BLaER1 (cell line): ENCODE measurements around the gene TARBP1.

Source experiments
- H3K27ac ChIP-seq: shearing (Covaris generic); formaldehyde crosslinking; 2 replicates; pipeline ENCODE4 v1.8.1; 2022
- H3K27me3 ChIP-seq: shearing (Covaris generic); formaldehyde crosslinking; 2 replicates; pipeline ENCODE4 v1.8.1; 2022
- H3K36me3 ChIP-seq: shearing (Covaris generic); formaldehyde crosslinking; 2 replicates; pipeline ENCODE4 v1.8.1; 2022
- H3K4me1 ChIP-seq: shearing (Covaris generic); formaldehyde crosslinking; 2 replicates; pipeline ENCODE4 v1.8.1; 2022
- H3K4me2 ChIP-seq: shearing (Covaris generic); formaldehyde crosslinking; 2 replicates; pipeline ENCODE4 v1.8.1; 2022
- H3K4me3 ChIP-seq: shearing (Covaris generic); formaldehyde crosslinking; 2 replicates; pipeline ENCODE4 v1.8.1; 2022
- H3K9ac ChIP-seq: shearing (Covaris generic); formaldehyde crosslinking; 2 replicates; pipeline ENCODE4 v1.8.1; 2022
- H3K9me3 ChIP-seq: shearing (Covaris generic); formaldehyde crosslinking; 2 replicates; pipeline ENCODE4 v1.8.1; 2022
- H4K20me1 ChIP-seq: shearing (Covaris generic); formaldehyde crosslinking; 2 replicates; pipeline ENCODE4 v1.8.1; 2022
- Cebpa-rat ChIP-seq: shearing (Covaris generic); IDR thresholded peaks from 2 replicates; pipeline ENCODE4 v1.8.1; 2022

Gene TARBP1

GRCh38 chr1:234440348-234440747, 38.6 kb downstream of the TARBP1 start:
- H3K36me3 ChIP-seq = peaks cover 90% of the 10 kb centered on the region
- TF ChIP-seq Cebpa-rat = no peak
- H3K4me3 ChIP-seq = no peak overlapping the region

GRCh38 chr1:234438579-234438978, 40.4 kb downstream of the TARBP1 start:
- H3K27me3 ChIP-seq = no peaks in the 10 kb centered on the region
- H3K9ac ChIP-seq = no peak overlapping the region
- peaks cover 29% of the 10 kb centered on the region for H4K20me1 ChIP-seq
- no peak overlapping the region for H3K27ac ChIP-seq
- no peaks in the 10 kb centered on the region for H3K4me1 ChIP-seq
- no peak for TF ChIP-seq Cebpa-rat
- H3K4me3 ChIP-seq = no peak overlapping the region
- H3K9me3 ChIP-seq = peaks cover 19% of the 10 kb centered on the region
- H3K4me2 ChIP-seq = no peak overlapping the region
- H3K36me3 ChIP-seq = peaks cover 90% of the 10 kb centered on the region

More at GRCh38 chr1:234440348-234440747, 38.6 kb downstream of the TARBP1 start:
- Histone ChIP-seq H3K9ac (no peak overlapping the region), H3K4me1 (no peaks in the 10 kb centered on the region), H3K27ac (no peak overlapping the region), H3K27me3 (no peaks in the 10 kb centered on the region), H4K20me1 (peaks cover 29% of the 10 kb centered on the region), H3K9me3 (peaks cover 19% of the 10 kb centered on the region), H3K4me2 (no peak overlapping the region)

- H3K27ac ChIP-seq = no peak overlapping the region
- H3K36me3 ChIP-seq = peaks cover 90% of the 10 kb centered on the region
- H3K27me3 ChIP-seq = no peaks in the 10 kb centered on the region
- peaks cover 29% of the 10 kb centered on the region for H4K20me1 ChIP-seq
- H3K4me2 ChIP-seq = no peak overlapping the region
- no peak overlapping the region for H3K4me3 ChIP-seq
- no peaks in the 10 kb centered on the region for H3K4me1 ChIP-seq
- no peak for TF ChIP-seq Cebpa-rat
- no peak overlapping the region for H3K9ac ChIP-seq
- H3K9me3 ChIP-seq = peaks cover 19% of the 10 kb centered on the region
These were observed 41.4 kb downstream of the TARBP1 start for GRCh38 chr1:234437423-234438171.

- TF ChIP-seq Cebpa-rat = no peak
- H3K36me3 ChIP-seq = peaks cover 93% of the 10 kb centered on the region
These were observed 43.4 kb downstream of the TARBP1 start for GRCh38 chr1:234435620-234436019.

GRCh38 chr1:234434706-234435105, 44.3 kb downstream of the TARBP1 start:
- Histone ChIP-seq H4K20me1 (peaks cover 31% of the 10 kb centered on the region), H3K4me1 (no peaks in the 10 kb centered on the region), H3K27ac (no peak overlapping the region), H3K4me3 (no peak overlapping the region), H3K4me2 (no peak overlapping the region), H3K27me3 (no peaks in the 10 kb centered on the region), H3K9me3 (no peaks in the 10 kb centered on the region), H3K9ac (no peak overlapping the region), H3K36me3 (peaks cover 93% of the 10 kb centered on the region)
- no peak for TF ChIP-seq Cebpa-rat

More at GRCh38 chr1:234435620-234436019, 43.4 kb downstream of the TARBP1 start:
- no peak overlapping the region for H3K27ac ChIP-seq
- no peaks in the 10 kb centered on the region for H3K27me3 ChIP-seq
- H3K4me3 ChIP-seq = no peak overlapping the region
- peaks cover 27% of the 10 kb centered on the region for H4K20me1 ChIP-seq
- H3K9ac ChIP-seq = no peak overlapping the region
- no peak overlapping the region for H3K4me2 ChIP-seq
- H3K9me3 ChIP-seq = peaks cover 6% of the 10 kb centered on the region
- H3K4me1 ChIP-seq = no peaks in the 10 kb centered on the region

GRCh38 chr1:234433563-234434285, 45.3 kb downstream of the TARBP1 start:
- H3K27ac ChIP-seq = no peak overlapping the region
- H3K27me3 ChIP-seq = no peaks in the 10 kb centered on the region
- no peak overlapping the region for H3K4me3 ChIP-seq
- H4K20me1 ChIP-seq = peaks cover 24% of the 10 kb centered on the region
- H3K4me2 ChIP-seq = no peak overlapping the region
- peaks cover 93% of the 10 kb centered on the region for H3K36me3 ChIP-seq
- no peaks in the 10 kb centered on the region for H3K9me3 ChIP-seq
- no peaks in the 10 kb centered on the region for H3K4me1 ChIP-seq
- H3K9ac ChIP-seq = no peak overlapping the region
- TF ChIP-seq Cebpa-rat = no peak

GRCh38 chr1:234431255-234431654, 47.7 kb downstream of the TARBP1 start:
- no peak overlapping the region for H3K4me3 ChIP-seq
- H3K4me2 ChIP-seq = no peak overlapping the region
- H3K4me1 ChIP-seq = no peaks in the 10 kb centered on the region
- no peak overlapping the region for H3K27ac ChIP-seq
- peaks cover 9% of the 10 kb centered on the region; the same call in 1 of the 2 replicates for H4K20me1 ChIP-seq
- H3K27me3 ChIP-seq = no peaks in the 10 kb centered on the region
- TF ChIP-seq Cebpa-rat = no peak
- H3K9ac ChIP-seq = no peak overlapping the region
- H3K9me3 ChIP-seq = no peaks in the 10 kb centered on the region
- peaks cover 93% of the 10 kb centered on the region for H3K36me3 ChIP-seq

GRCh38 chr1:234430691-234431090, 48.3 kb downstream of the TARBP1 start:
- Histone ChIP-seq H3K27ac (no peak overlapping the region), H4K20me1 (peaks cover 9% of the 10 kb centered on the region; the same call in 1 of the 2 replicates), H3K4me1 (no peaks in the 10 kb centered on the region), H3K9ac (no peak overlapping the region), H3K4me3 (no peak overlapping the region), H3K36me3 (peaks cover 96% of the 10 kb centered on the region), H3K9me3 (no peaks in the 10 kb centered on the region), H3K4me2 (no peak overlapping the region), H3K27me3 (no peaks in the 10 kb centered on the region)
- TF ChIP-seq Cebpa-rat = no peak

GRCh38 chr1:234429434-234429806, 49.6 kb downstream of the TARBP1 start:
- Histone ChIP-seq H3K36me3 (peaks cover 96% of the 10 kb centered on the region), H3K9ac (no peak overlapping the region), H3K4me2 (no peak overlapping the region), H4K20me1 (0 out of 2 replicates have a peak, but pooled peaks cover 9% of the 10 kb centered on the region), H3K27me3 (no peaks in the 10 kb centered on the region), H3K4me1 (no peaks in the 10 kb centered on the region), H3K27ac (no peak overlapping the region), H3K9me3 (no peaks in the 10 kb centered on the region), H3K4me3 (no peak overlapping the region)
- TF ChIP-seq Cebpa-rat = no peak
